ENCODE measurements around the gene RNF223. TPM values are rescaled to one million over a fixed set of nuclear protein-coding genes. Genes with fewer than 3 reads are reported as not detected.

The RNF223 gene
- total RNA-seq, 1 experiment from 2014 or later, result 6.3 TPM

GRCh38 chr1:1122078-1122811 lies 48.1 kb upstream of the RNF223 start:
- RAD21 ChIA-PET (ENCODE audit: low non-redundant PET in 1 of 2, low total read pairs in 2 of 2, uncharacterized antibody in 2 of 2, unreplicated experiment in 2 of 2), result interaction anchor here (0.8 to 1.5 kb wide), 9 partner anchors 42 to 170 kb away, joined by 3 to 7 read pairs (median 3); no protein-coding TSS in a partner anchor
- TF ChIP-seq EZH2phosphoT487 (IDR thresholded peaks at IDR 0.05; ENCODE audit: borderline replicate concordance) (no peak), POLR2AphosphoS5 (IDR thresholded peaks at IDR 0.05; ENCODE audit: low read depth, low read length) (no peak), SRF (IDR thresholded peaks at IDR 0.05; ENCODE audit: low read depth) (no peak), FOSL1 (IDR thresholded peaks at IDR 0.05; ENCODE audit: low read depth) (no peak), YY1 (IDR thresholded peaks at IDR 0.05; ENCODE audit: extremely low read depth, insufficient replicate concordance, low read depth, low read length) (no peak), EZH2 (IDR thresholded peaks at IDR 0.05) (no peak), SIN3A (IDR thresholded peaks at IDR 0.05; ENCODE audit: low read depth) (no peak), CTCF (IDR thresholded peaks at IDR 0.05 in 2 of 3, conservative IDR thresholded peaks at IDR 0.05 in 1 of 3; ENCODE audit: borderline replicate concordance in 1 of 3, insufficient read depth in 1 of 3, low read depth in 2 of 3, low read length in 2 of 3) (peak; percentile 82 to 91 (median 88)), CEBPB (IDR thresholded peaks at IDR 0.05; ENCODE audit: low read depth) (no peak), JUND (IDR thresholded peaks at IDR 0.05) (no peak), RAD21 (IDR thresholded peaks at IDR 0.05; ENCODE audit: low read depth) (peak; percentile 100), POLR2A (IDR thresholded peaks at IDR 0.05; ENCODE audit: borderline replicate concordance, extremely low read depth, insufficient read depth, insufficient read length) (no peak), ATF3 (IDR thresholded peaks at IDR 0.05) (no peak), SP1 (IDR thresholded peaks at IDR 0.05; ENCODE audit: low read depth) (no peak)

More at GRCh38 chr1:1122078-1122811, 48.1 kb upstream of the RNF223 start:
- H3K79me2 ChIP-seq (ENCODE audit: insufficient read depth, low read length), result no peaks in the 10 kb centered on the region
- peaks cover 2 to 10% of the 10 kb centered on the region in 2 experiments; a peak in 3 of 4 replicates for H3K4me1 ChIP-seq (ENCODE audit: control insufficient read depth in 1 of 2, insufficient read depth in 2 of 2, low read length in 2 of 2)
- no TSS peak for BruUV-seq (replicated peaks)
- intact Hi-C loops (cut with micrococcal nuclease), result loop anchor here (2.0 kb wide), 3 partner anchors 109 to 169 kb away; no protein-coding TSS in a partner anchor
- peak overlapping the region; percentile 38; the same call in 1 of the 2 replicates for H3K27ac ChIP-seq (ENCODE audit: low read depth, low read length)
- no peaks in the 10 kb centered on the region for H4K20me1 ChIP-seq (ENCODE audit: insufficient read depth)
- ATAC-seq (peak; percentile 99), DNase-seq (ENCODE audit: low read depth, low spot score) (peak; percentile 21)
- H2AFZ ChIP-seq (ENCODE audit: low read depth, low read length, poor library complexity, severe bottlenecking), result peak overlapping the region; percentile 54
- H3K4me3 ChIP-seq (replicated peaks in 1 of 2; ENCODE audit: low read depth in 1 of 2, low read length in 2 of 2), result peak overlapping the region; percentile 15 to 35; a peak in 3 of 4 replicates
- no peaks in the 10 kb centered on the region for H3K36me3 ChIP-seq (ENCODE audit: control insufficient read depth in 1 of 2, insufficient read depth in 2 of 2, low read length in 2 of 2)
- H3K9ac ChIP-seq (ENCODE audit: low read length), result peak overlapping the region; percentile 6; the same call in 1 of the 2 replicates
- no peaks in the 10 kb centered on the region for H3K27me3 ChIP-seq (ENCODE audit: insufficient read depth, low read length)
- H3K4me2 ChIP-seq (ENCODE audit: low read length), result peak overlapping the region; percentile 68
- ChIA-PET CTCF (interaction anchor here (1.0 to 2.0 kb wide), 5 partner anchors 109 to 183 kb away, joined by 3 to 30 read pairs (median 10); no protein-coding TSS in a partner anchor), POLR2A (interaction anchor here (1.5 kb wide), 1 partner anchor 40 kb away, joined by 3 read pairs; no protein-coding TSS in a partner anchor)
- H3K9me2 ChIP-seq (ENCODE audit: insufficient read depth), result no peaks in the 10 kb centered on the region
- H3K9me3 ChIP-seq (ENCODE audit: control insufficient read depth in 1 of 2, insufficient read depth in 1 of 2, low read depth in 1 of 2, low read length in 2 of 2), result peaks cover 0 to 7% of the 10 kb centered on the region in 2 experiments; a peak in 1 of 4 replicates
